ENCODE results near the gene HMG20B.

HMG20B gene

DNA sequence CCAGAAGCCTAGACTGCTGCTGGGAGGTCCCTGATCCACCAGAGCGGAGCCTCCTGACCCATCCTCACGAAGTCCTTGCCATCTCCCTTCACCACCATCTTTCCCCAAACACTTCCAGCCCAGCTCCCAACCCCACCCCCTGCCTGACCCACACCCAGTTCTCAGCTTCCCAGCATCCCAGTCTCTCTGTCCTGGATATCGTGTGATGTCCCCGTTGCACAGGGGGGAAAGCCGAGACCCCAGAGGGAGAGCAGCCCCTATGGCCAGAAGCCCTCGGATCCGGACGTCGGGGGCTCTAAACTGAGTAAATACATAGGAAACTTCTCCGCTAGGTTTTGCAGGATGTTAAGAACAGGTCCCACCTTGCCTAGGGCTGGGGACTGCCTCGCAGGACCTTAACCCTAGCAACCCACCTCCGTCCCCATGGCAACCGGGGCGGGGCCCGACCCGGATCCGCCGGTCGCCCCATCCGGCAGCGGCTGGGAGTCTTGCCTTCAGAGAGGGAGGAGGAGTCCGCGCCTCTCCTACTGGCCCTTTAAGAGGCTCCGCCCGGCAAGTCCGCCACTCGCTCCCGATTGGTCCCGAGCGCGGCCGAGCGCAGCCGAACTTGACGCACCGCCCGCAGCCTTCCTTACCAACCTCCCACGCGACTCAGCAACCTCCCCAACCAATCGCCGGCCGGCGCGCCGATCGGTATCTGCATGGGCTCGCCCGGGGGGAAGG lies 451 bp upstream of the HMG20B start:
- DNase-seq (ENCODE audit: low spot score) (peak; percentile 99), ATAC-seq (ENCODE audit: low read depth) (peak; percentile 92)
- H3K36me3 ChIP-seq (ENCODE audit: low read depth): peaks cover 15% of the 10 kb centered on the region
- TF ChIP-seq, protein P1, sequence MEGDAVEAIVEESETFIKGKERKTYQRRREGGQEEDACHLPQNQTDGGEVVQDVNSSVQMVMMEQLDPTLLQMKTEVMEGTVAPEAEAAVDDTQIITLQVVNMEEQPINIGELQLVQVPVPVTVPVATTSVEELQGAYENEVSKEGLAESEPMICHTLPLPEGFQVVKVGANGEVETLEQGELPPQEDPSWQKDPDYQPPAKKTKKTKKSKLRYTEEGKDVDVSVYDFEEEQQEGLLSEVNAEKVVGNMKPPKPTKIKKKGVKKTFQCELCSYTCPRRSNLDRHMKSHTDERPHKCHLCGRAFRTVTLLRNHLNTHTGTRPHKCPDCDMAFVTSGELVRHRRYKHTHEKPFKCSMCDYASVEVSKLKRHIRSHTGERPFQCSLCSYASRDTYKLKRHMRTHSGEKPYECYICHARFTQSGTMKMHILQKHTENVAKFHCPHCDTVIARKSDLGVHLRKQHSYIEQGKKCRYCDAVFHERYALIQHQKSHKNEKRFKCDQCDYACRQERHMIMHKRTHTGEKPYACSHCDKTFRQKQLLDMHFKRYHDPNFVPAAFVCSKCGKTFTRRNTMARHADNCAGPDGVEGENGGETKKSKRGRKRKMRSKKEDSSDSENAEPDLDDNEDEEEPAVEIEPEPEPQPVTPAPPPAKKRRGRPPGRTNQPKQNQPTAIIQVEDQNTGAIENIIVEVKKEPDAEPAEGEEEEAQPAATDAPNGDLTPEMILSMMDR (IDR thresholded peaks at IDR 0.05; ENCODE audit: poor library complexity, severe bottlenecking): no peak
- peak overlapping the region; percentile 33 for H3K4me3 ChIP-seq (ENCODE audit: severe bottlenecking)
- H3K9me3 ChIP-seq (ENCODE audit: severe bottlenecking): no peaks in the 10 kb centered on the region
- peaks cover 2% of the 10 kb centered on the region for H3K4me1 ChIP-seq (ENCODE audit: insufficient read depth, poor library complexity, severe bottlenecking)
- no peaks in the 10 kb centered on the region for H3K27me3 ChIP-seq (ENCODE audit: insufficient read depth, poor library complexity, severe bottlenecking)
- peak overlapping the region; percentile 61 for H3K27ac ChIP-seq (ENCODE audit: poor library complexity, severe bottlenecking)

DNA sequence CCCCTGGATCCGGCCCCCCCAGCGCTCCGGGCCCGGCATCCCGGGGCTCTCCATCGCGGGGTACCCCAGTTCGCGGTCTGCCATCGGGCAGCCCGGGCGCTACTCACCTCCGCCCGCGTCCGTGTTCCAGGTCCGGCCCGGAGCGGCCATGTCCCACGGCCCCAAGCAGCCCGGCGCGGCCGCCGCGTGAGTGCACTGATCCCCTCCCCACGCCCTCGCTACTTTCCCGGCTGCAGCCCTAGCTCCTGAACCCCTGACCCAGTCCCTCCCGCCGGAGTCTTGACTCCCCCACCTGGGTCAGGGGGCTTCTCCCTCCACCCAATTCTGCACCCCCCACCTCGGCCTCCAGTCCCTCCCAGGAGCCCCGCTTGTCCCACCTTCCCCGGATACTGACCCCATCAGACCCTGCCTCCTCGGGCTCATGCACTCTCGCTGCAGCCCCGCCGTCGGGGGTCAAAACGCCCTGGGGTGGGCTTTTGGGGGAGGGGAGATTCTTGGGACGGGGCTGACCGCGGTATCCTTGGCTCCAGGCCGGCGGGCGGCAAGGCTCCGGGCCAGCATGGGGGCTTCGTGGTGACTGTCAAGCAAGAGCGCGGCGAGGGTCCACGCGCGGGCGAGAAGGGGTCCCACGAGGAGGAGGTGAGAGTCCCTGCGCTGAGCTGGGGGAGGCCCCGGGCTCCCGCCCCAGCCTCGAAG lies 566 bp downstream of the HMG20B start:
- Histone ChIP-seq H3K9me3 (ENCODE audit: severe bottlenecking) (no peaks in the 10 kb centered on the region), H3K4me1 (ENCODE audit: insufficient read depth, poor library complexity, severe bottlenecking) (peaks cover 2% of the 10 kb centered on the region), H3K4me3 (ENCODE audit: severe bottlenecking) (peak overlapping the region; percentile 94), H3K27ac (ENCODE audit: poor library complexity, severe bottlenecking) (peak overlapping the region; percentile 61), H3K36me3 (ENCODE audit: low read depth) (peaks cover 15% of the 10 kb centered on the region), H3K27me3 (ENCODE audit: insufficient read depth, poor library complexity, severe bottlenecking) (no peaks in the 10 kb centered on the region)
- TF ChIP-seq, protein P1 (IDR thresholded peaks at IDR 0.05; ENCODE audit: poor library complexity, severe bottlenecking): no peak
- ATAC-seq (ENCODE audit: low read depth): peak; percentile 7; the same call in 2 of the 3 replicates
- no peak for DNase-seq (ENCODE audit: low spot score)

DNA sequence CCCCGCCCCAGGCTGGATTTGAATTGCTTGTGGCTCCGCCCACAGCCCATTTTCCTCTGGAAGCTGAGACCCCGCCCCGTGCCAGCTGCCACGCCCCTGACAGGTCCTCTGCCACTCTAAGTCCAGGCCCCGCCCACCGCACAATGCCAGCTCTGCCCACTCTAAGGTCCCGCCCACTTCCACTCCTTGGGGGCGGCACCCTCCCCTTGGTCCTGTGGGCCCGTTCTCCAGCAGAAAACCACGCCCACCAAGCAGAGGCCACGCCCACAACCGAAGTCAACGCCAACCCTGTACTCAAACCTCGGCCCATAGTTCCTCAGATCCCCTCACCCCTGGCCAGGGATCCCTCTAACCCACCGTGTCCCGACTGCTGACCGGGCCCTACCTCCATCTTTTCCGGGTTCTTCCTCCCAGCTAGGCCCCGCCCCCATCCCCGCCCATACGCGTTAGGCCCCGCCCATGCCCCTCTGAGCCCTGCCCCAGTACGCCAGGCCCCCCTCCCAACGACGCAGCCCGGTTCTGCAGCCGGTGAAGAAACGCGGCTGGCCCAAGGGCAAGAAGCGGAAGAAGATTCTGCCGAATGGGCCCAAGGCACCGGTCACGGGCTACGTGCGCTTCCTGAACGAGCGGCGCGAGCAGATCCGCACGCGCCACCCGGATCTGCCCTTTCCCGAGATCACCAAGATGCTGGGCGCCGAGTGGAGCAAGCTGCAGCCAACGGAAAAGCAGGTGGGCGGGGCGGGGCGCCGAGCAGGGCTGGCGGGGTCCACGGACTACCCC lies 1.3 kb downstream of the HMG20B start:
- H3K9me3 ChIP-seq (ENCODE audit: severe bottlenecking): no peaks in the 10 kb centered on the region
- peaks cover 15% of the 10 kb centered on the region for H3K36me3 ChIP-seq (ENCODE audit: low read depth)
- TF ChIP-seq, protein P1 (IDR thresholded peaks at IDR 0.05; ENCODE audit: poor library complexity, severe bottlenecking): no peak
- H3K27ac ChIP-seq (ENCODE audit: poor library complexity, severe bottlenecking): peak overlapping the region; percentile 61
- H3K27me3 ChIP-seq (ENCODE audit: insufficient read depth, poor library complexity, severe bottlenecking): no peaks in the 10 kb centered on the region
- DNase-seq (ENCODE audit: low spot score) (peak; percentile 99), ATAC-seq (ENCODE audit: low read depth) (peak; percentile 41)
- H3K4me3 ChIP-seq (ENCODE audit: severe bottlenecking): peak overlapping the region; percentile 94
- H3K4me1 ChIP-seq (ENCODE audit: insufficient read depth, poor library complexity, severe bottlenecking): peaks cover 2% of the 10 kb centered on the region

DNA sequence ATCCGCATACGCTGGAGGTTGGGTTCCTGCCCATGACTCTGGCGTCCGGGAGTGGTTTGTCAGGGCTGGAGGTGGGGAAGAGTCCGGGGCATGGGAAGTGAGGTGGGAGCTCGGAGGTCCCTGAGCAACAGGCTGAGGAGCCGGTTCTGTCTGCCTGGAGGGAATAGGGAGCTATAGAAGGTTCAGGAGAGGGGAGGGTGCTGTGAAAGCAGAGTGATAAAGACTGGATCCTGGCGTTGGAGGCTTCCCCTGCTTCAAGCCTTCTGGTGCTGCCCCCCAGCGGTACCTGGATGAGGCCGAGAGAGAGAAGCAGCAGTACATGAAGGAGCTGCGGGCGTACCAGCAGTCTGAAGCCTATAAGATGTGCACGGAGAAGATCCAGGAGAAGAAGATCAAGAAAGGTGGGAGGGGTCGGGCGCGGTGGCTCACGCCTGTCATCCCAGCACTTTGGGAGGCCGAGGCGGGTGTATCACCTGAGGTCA lies 2.6 kb downstream of the HMG20B start:
- ATAC-seq (ENCODE audit: low read depth) (no peak), DNase-seq (ENCODE audit: low spot score) (no peak)
- Histone ChIP-seq H3K36me3 (ENCODE audit: low read depth) (peaks cover 15% of the 10 kb centered on the region), H3K4me1 (ENCODE audit: insufficient read depth, poor library complexity, severe bottlenecking) (peaks cover 2% of the 10 kb centered on the region), H3K27me3 (ENCODE audit: insufficient read depth, poor library complexity, severe bottlenecking) (no peaks in the 10 kb centered on the region), H3K4me3 (ENCODE audit: severe bottlenecking) (no peak overlapping the region), H3K9me3 (ENCODE audit: severe bottlenecking) (no peaks in the 10 kb centered on the region), H3K27ac (ENCODE audit: poor library complexity, severe bottlenecking) (no peak overlapping the region)
- TF ChIP-seq, protein P1 (IDR thresholded peaks at IDR 0.05; ENCODE audit: poor library complexity, severe bottlenecking): peak; percentile 48
